Measurements from ENCODE around the gene EXOC1.
A peak's percentile ranks its signal among the peaks of the same experiment; 100 is the strongest.
"Not testable (repeated sequence)": the region's sequence is repeated elsewhere in the genome, so short reads cannot be mapped to it uniquely, and the experiment has no call there.

EXOC1 gene

GRCh38 chr4:55910140-55910539, 56.7 kb downstream of the EXOC1 start:
- DNase-seq, result no peak

- peak in 1 of 3 experiments; percentile 16 for DNase-seq
These were observed 58.8 kb downstream of the EXOC1 start for GRCh38 chr4:55912249-55912648.

GRCh38 chr4:55920571-55920970, 67.1 kb downstream of the EXOC1 start:
- DNase-seq, result no peak

- DNase-seq, result no peak
These were observed 67.6 kb downstream of the EXOC1 start for GRCh38 chr4:55921093-55921492.

- DNase-seq, result no peak
These were observed 71.8 kb downstream of the EXOC1 start for GRCh38 chr4:55925241-55925640.

GRCh38 chr4:55926610-55927009, 73.2 kb downstream of the EXOC1 start:
- DNase-seq, result no peak

GRCh38 chr4:55927803-55928437, 74.5 kb downstream of the EXOC1 start:
- DNase-seq, result no peak

- DNase-seq, result no peak
These were observed 75.4 kb downstream of the EXOC1 start for GRCh38 chr4:55928846-55929245.

- DNase-seq, result no peak
These were observed 77.6 kb downstream of the EXOC1 start for GRCh38 chr4:55931043-55931442.

GRCh38 chr4:55931833-55932232, 78.4 kb downstream of the EXOC1 start:
- no peak for DNase-seq

GRCh38 chr4:55932511-55932910, 79.1 kb downstream of the EXOC1 start:
- DNase-seq, result no peak

- no peak for DNase-seq
These were observed 80.2 kb downstream of the EXOC1 start for GRCh38 chr4:55933611-55934010.

- not testable (repeated sequence) for DNase-seq
These were observed 82.5 kb downstream of the EXOC1 start for GRCh38 chr4:55935907-55936306.

- no peak for DNase-seq
These were observed 85.0 kb downstream of the EXOC1 start for GRCh38 chr4:55938481-55938880.

GRCh38 chr4:55939421-55939820, 86.0 kb downstream of the EXOC1 start:
- DNase-seq, result no peak

GRCh38 chr4:55941881-55942396, 88.5 kb downstream of the EXOC1 start:
- DNase-seq, result no peak

- DNase-seq, result no peak
These were observed 93.9 kb downstream of the EXOC1 start for GRCh38 chr4:55947254-55947882.

- DNase-seq, result no peak
These were observed 94.7 kb downstream of the EXOC1 start for GRCh38 chr4:55947912-55948725.

- DNase-seq, result peak; percentile 96 to 97 (median 96)
These were observed 95.5 kb downstream of the EXOC1 start, which contains the start of gene CEP135 for GRCh38 chr4:55948726-55949481. TSS of gene CEP135 (plus strand) at chr4:55948945. CDS start at chr4:55952131, 3,186 bp downstream.

- DNase-seq, result peak in 1 of 3 experiments; percentile 44
These were observed 96.0 kb downstream of the EXOC1 start for GRCh38 chr4:55949482-55949802.

- DNase-seq, result no peak
These were observed 97.9 kb downstream of the EXOC1 start for GRCh38 chr4:55951191-55951922.

Data from NCI-H1417 (cell line).